ENCODE results near the gene ZNF592. TPM values are rescaled to one million over a fixed set of nuclear protein-coding genes. Genes with fewer than 3 reads are reported as not detected.

ZNF592 gene
- total and polyA plus RNA-seq, 2 of the 13 experiments (the other 11 are each of a cell fraction or from before 2014, with no cell fraction given): 8.2 to 9.8 TPM

- Histone ChIP-seq H3K4me1 (ENCODE audit: insufficient read depth, low read length) (peaks cover 35% of the 10 kb centered on the region), H3K79me2 (ENCODE audit: insufficient read depth, low read length) (peaks cover 71% of the 10 kb centered on the region), H3K4me3 (replicated peaks in 1 of 3; ENCODE audit: insufficient read depth in 1 of 3, low read depth in 2 of 3, low read length in 3 of 3) (no peak overlapping the region), H3K9ac (ENCODE audit: insufficient read depth, low read depth, low read length) (no peak overlapping the region), H4K20me1 (ENCODE audit: insufficient read depth, low read length) (0 out of 2 replicates have a peak, but pooled peaks cover 5% of the 10 kb centered on the region), H3K4me2 (ENCODE audit: low read depth, low read length) (no peak overlapping the region), H3K27ac (ENCODE audit: extremely low read length, insufficient read depth, low read length) (no peak overlapping the region), H2AFZ (ENCODE audit: low read length) (no peak overlapping the region), H3K9me3 (ENCODE audit: low read length) (no peaks in the 10 kb centered on the region), H3K27me3 (ENCODE audit: control insufficient read depth in 1 of 2, insufficient read depth in 2 of 2, low read length in 2 of 2) (no peaks in the 10 kb centered on the region), H3K36me3 (replicated peaks in 1 of 2; ENCODE audit: control insufficient read depth in 1 of 2, insufficient read depth in 2 of 2, low read length in 2 of 2) (peaks cover 14 to 28% of the 10 kb centered on the region in 2 experiments)
- TF ChIP-seq SIN3B (IDR thresholded peaks at IDR 0.05; ENCODE audit: low read length): no peak
- no peak for TF ChIP-seq KMT2B (CRISPR knock-in tag; IDR thresholded peaks at IDR 0.05)
- no peak for TF ChIP-seq MLXIP (CRISPR knock-in tag; IDR thresholded peaks at IDR 0.05; ENCODE audit: borderline replicate concordance)
- TF ChIP-seq ZNF276 (CRISPR knock-in tag; IDR thresholded peaks at IDR 0.05; ENCODE audit: low read depth): no peak
- no peak for TF ChIP-seq ZIK1 (CRISPR knock-in tag; IDR thresholded peaks at IDR 0.05; ENCODE audit: borderline replicate concordance, low read depth)
- TF ChIP-seq BRCA1 (CRISPR knock-in tag; IDR thresholded peaks at IDR 0.05): no peak
- TF ChIP-seq ELF1 (CRISPR knock-in tag; IDR thresholded peaks at IDR 0.05): no peak
- no peak for TF ChIP-seq MLX (CRISPR knock-in tag; IDR thresholded peaks at IDR 0.05)
- TF ChIP-seq GPBP1L1 (CRISPR knock-in tag; IDR thresholded peaks at IDR 0.05): no peak
- TF ChIP-seq ZBTB42 (CRISPR knock-in tag; IDR thresholded peaks at IDR 0.05): no peak
- TF ChIP-seq RORA (CRISPR knock-in tag; IDR thresholded peaks at IDR 0.05): no peak
- no peak for TF ChIP-seq AGO2 (optimal IDR thresholded peaks at IDR 0.05; ENCODE audit: low read depth, low read length)
- intact Hi-C loops (cut with micrococcal nuclease; ENCODE audit: unreplicated experiment) (no loop called here), in situ Hi-C loops (cut with HindIII; ENCODE audit: extremely low pct_ligation_motif_present, low pct_unique_long_range_greater_than_20kb) (no loop called here)
- DNase-seq (ENCODE audit: low spot score) (no peak), FAIRE-seq (no peak), ATAC-seq (no peak)
- 92% methylated on average over 4 of the region's 4 CpGs for WGBS (ENCODE audit: low lambda C conversion rate)
- CTCF ChIA-PET (ENCODE audit: low intra/inter-chr PET ratio, low total read pairs): no interaction called here
- POLR2A ChIA-PET: no interaction called here
- no TSS peak for BruUV-seq (replicated peaks)
Measured at GRCh38 chr15:84765675-84766074, 17.3 kb downstream of the ZNF592 start.
